NT2/D1 (cell line): ENCODE measurements around the gene MAP3K20.

Experiments used
- SUZ12 ChIP-seq: IDR thresholded peaks from 2 replicates; pipeline ENCODE4 v1.6.1; 2011; ENCODE audit not compliant: insufficient read length, insufficient read depth; ENCODE audit errors: extremely low read depth
- YY1 ChIP-seq: IDR thresholded peaks from 2 replicates; pipeline ENCODE4 v1.6.1; 2011; ENCODE audit not compliant: insufficient read length, insufficient read depth
- ZNF274 ChIP-seq: IDR thresholded peaks from 2 replicates; pipeline ENCODE4 v1.6.1; 2011; ENCODE audit warnings: mild to moderate bottlenecking, low read depth, low read length

GRCh38 chr2:173214213-173214612, 138.6 kb downstream of the MAP3K20 start:
- TF ChIP-seq SUZ12 = no peak
- no peak for TF ChIP-seq YY1
- no peak for TF ChIP-seq ZNF274
